C4-2B (cell line): ENCODE results near the gene DCTPP1.

Source experiments
- ZFX ChIP-seq: fragments of 450-650 bp; IDR thresholded peaks from 2 replicates; pipeline ENCODE4 v1.6.1; 2017
- TF ChIP-seq, protein P1 (sequence below): fragments of 450-650 bp; conservative IDR thresholded peaks from 2 replicates; pipeline ENCODE4 v1.5.1; 2017; ENCODE audit warnings: mild to moderate bottlenecking

DNA sequence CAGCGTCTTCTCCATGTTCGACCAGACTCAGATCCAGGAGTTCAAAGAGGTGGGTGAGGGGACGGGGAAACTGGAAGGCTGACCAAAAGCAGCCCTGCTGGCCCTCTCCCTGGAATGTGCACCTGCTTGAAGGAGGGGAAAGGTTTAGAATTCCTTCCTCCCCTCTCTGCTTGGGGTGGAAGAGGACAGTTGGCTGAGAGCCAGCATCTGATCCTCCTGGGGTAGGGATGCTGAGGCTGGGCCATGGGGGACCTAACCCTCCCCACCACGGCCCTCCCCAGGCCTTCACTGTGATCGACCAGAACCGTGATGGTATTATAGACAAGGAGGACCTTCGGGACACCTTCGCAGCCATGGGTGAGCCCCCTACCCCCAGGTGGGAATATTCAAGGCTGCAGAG, 54.0 kb downstream of the DCTPP1 start:
- TF ChIP-seq, protein P1, sequence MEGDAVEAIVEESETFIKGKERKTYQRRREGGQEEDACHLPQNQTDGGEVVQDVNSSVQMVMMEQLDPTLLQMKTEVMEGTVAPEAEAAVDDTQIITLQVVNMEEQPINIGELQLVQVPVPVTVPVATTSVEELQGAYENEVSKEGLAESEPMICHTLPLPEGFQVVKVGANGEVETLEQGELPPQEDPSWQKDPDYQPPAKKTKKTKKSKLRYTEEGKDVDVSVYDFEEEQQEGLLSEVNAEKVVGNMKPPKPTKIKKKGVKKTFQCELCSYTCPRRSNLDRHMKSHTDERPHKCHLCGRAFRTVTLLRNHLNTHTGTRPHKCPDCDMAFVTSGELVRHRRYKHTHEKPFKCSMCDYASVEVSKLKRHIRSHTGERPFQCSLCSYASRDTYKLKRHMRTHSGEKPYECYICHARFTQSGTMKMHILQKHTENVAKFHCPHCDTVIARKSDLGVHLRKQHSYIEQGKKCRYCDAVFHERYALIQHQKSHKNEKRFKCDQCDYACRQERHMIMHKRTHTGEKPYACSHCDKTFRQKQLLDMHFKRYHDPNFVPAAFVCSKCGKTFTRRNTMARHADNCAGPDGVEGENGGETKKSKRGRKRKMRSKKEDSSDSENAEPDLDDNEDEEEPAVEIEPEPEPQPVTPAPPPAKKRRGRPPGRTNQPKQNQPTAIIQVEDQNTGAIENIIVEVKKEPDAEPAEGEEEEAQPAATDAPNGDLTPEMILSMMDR: no peak
- TF ChIP-seq ZFX: no peak
